Right atrium auricular region (tissue), 2 donors: ENCODE results near the gene FGF2. TPM values are rescaled to one million over a fixed set of nuclear protein-coding genes. Genes with fewer than 3 reads are reported as not detected.
"Not testable (repeated sequence)": the region's sequence is repeated elsewhere in the genome, so short reads cannot be mapped to it uniquely, and the experiment has no call there.

Experiments used
- DNase-seq: peaks from one replicate; pipeline ENCODE4 v3.0.0-alpha.2; 2019; ENCODE audit warnings: low spot score
- H3K27ac ChIP-seq, 2 donors: fragments of 200-600 bp; sonication (generic); 1 replicate in 1 of 2; 2 replicates in 1 of 2; pipeline ENCODE4 v1.5.1; 2016 to 2019
- H3K27me3 ChIP-seq, 2 donors: fragments of 200-600 bp; sonication (generic); one replicate each; pipeline versions ENCODE4 v1.5.1 to v1.6.0; 2017 to 2019
- H3K36me3 ChIP-seq: fragments of 200-600 bp; sonication (generic); one replicate; pipeline ENCODE4 v1.5.1; 2016
- H3K4me1 ChIP-seq, 2 donors: fragments of 200-600 bp; sonication (generic); one replicate each; pipeline versions ENCODE4 v1.5.1 to v1.6.0; 2017 to 2019
- H3K4me3 ChIP-seq, 2 donors: fragments of 200-600 bp; sonication (generic); 1 replicate in 1 of 2; 2 replicates in 1 of 2; pipeline ENCODE4 v1.5.1; 2017 to 2019; ENCODE audit warnings: mild to moderate bottlenecking in 1 of 2, moderate library complexity in 1 of 2
- H3K9me3 ChIP-seq, 2 donors: fragments of 200-600 bp; sonication (generic); one replicate each; pipeline ENCODE4 v1.5.1; 2019
- CTCF ChIP-seq, 2 donors: fragments of 200-600 bp; sonication (generic); IDR thresholded peaks; one replicate each; pipeline ENCODE4 v1.5.1; 2019; ENCODE audit warnings: antibody characterized with exemption in 2 of 2
- total RNA-seq, 2 donors: library from RNA; depleted of rRNA; stranded (reverse); fragments of >200 nt; gene quantifications; one replicate each; pipeline ENCODE4 v1.1.0, GENCODE V29; 2016

The FGF2 gene
- total RNA-seq, 2 donors from 2014 or later: 4.3 to 11.6 TPM

GRCh38 chr4:122806981-122807679 lies 19.5 kb upstream of the FGF2 start:
- no peak for TF ChIP-seq CTCF (IDR thresholded peaks at IDR 0.05)

GRCh38 chr4:122810669-122811068 lies 16.0 kb upstream of the FGF2 start:
- no peak overlapping the region for H3K4me3 ChIP-seq
- no peaks in the 10 kb centered on the region for H3K9me3 ChIP-seq
- no peak for TF ChIP-seq CTCF (IDR thresholded peaks at IDR 0.05)
- no peaks in the 10 kb centered on the region for H3K27me3 ChIP-seq
- no peaks in the 10 kb centered on the region for H3K4me1 ChIP-seq
- no peaks in the 10 kb centered on the region for H3K36me3 ChIP-seq
- DNase-seq: no peak
- no peak overlapping the region for H3K27ac ChIP-seq

More at GRCh38 chr4:122806981-122807679, 19.5 kb upstream of the FGF2 start:
- no peaks in the 10 kb centered on the region for H3K27me3 ChIP-seq
- H3K36me3 ChIP-seq: no peaks in the 10 kb centered on the region
- DNase-seq: no peak
- no peaks in the 10 kb centered on the region for H3K9me3 ChIP-seq
- H3K27ac ChIP-seq: no peak overlapping the region
- H3K4me3 ChIP-seq: no peak overlapping the region
- H3K4me1 ChIP-seq: no peaks in the 10 kb centered on the region

GRCh38 chr4:122811781-122812180 lies 14.8 kb upstream of the FGF2 start:
- not testable (repeated sequence) for H3K27me3 ChIP-seq, H3K4me1 ChIP-seq, H3K36me3 ChIP-seq, H3K27ac ChIP-seq, H3K4me3 ChIP-seq, DNase-seq, H3K9me3 ChIP-seq

GRCh38 chr4:122812823-122813222 lies 13.8 kb upstream of the FGF2 start:
- not testable (repeated sequence) for H3K4me1 ChIP-seq, DNase-seq, H3K36me3 ChIP-seq, H3K27ac ChIP-seq, H3K4me3 ChIP-seq, H3K27me3 ChIP-seq, H3K9me3 ChIP-seq

GRCh38 chr4:122814426-122814825 lies 12.2 kb upstream of the FGF2 start:
- H3K4me1 ChIP-seq: no peaks in the 10 kb centered on the region
- H3K4me3 ChIP-seq: no peak overlapping the region
- no peak overlapping the region for H3K27ac ChIP-seq
- H3K36me3 ChIP-seq: no peaks in the 10 kb centered on the region
- DNase-seq: no peak
- TF ChIP-seq CTCF (IDR thresholded peaks at IDR 0.05): no peak
- H3K27me3 ChIP-seq: no peaks in the 10 kb centered on the region
- H3K9me3 ChIP-seq: no peaks in the 10 kb centered on the region

- no peak for TF ChIP-seq CTCF (IDR thresholded peaks at IDR 0.05)
- no peaks in the 10 kb centered on the region for H3K9me3 ChIP-seq
- no peak for DNase-seq
- no peaks in the 10 kb centered on the region for H3K27me3 ChIP-seq
- H3K36me3 ChIP-seq: no peaks in the 10 kb centered on the region
- H3K4me3 ChIP-seq: no peak overlapping the region
- no peak overlapping the region for H3K27ac ChIP-seq
- H3K4me1 ChIP-seq: no peaks in the 10 kb centered on the region
Measured at GRCh38 chr4:122815248-122815647, 11.4 kb upstream of the FGF2 start.

- Histone ChIP-seq H3K27ac (no peak overlapping the region), H3K4me1 (no peaks in the 10 kb centered on the region), H3K4me3 (no peak overlapping the region), H3K27me3 (no peaks in the 10 kb centered on the region), H3K9me3 (no peaks in the 10 kb centered on the region), H3K36me3 (no peaks in the 10 kb centered on the region)
- no peak for TF ChIP-seq CTCF (IDR thresholded peaks at IDR 0.05)
- DNase-seq: no peak
Measured at GRCh38 chr4:122816476-122816875, 10.2 kb upstream of the FGF2 start.
